WI38 (cell line): ENCODE results near the gene RPL13.

Experiments used
- H3K4me3 ChIP-seq: 2 replicates; pipeline ENCODE4 v1.5.1; 2011; ENCODE audit warnings: low read depth, mild to moderate bottlenecking, control low read depth, low read length
- CTCF ChIP-seq: IDR thresholded peaks from 2 replicates; pipeline ENCODE4 v1.5.1; 2012; ENCODE audit warnings: low read depth, mild to moderate bottlenecking, control low read depth, low read length

The RPL13 gene

DNA sequence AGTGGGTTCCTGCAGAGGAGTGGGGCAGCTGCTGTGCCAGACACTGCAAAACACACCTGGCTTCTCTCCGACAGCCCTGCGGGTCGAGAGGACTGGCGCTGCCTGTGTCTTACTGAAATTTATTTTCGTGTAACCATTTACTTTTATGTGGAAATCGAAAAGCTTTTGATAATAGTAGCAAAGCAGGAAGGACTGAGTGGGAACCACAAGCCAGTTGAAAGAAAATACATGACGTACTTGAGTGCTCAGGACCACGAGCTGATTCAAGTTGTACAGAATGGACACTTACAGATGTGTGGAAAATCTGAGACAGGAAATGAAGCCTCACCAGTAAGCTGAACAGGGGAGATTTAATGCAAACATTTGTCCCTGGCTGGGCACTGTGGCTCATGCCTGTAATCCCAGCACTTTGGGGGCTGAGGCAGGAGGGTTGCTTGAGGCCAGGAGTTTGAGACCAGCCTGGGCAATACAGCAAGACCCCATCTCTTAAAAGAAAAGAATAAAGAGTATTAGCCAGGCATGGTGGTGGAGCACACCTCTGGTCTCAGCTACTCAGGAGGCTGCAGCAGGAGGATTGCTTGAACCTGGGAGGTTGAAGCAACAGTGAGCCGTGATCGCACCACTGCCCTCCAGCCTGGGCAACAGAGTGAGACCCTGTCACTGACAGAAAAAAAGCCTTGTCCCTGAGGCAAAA lies 11.3 kb upstream of the RPL13 start:
- H3K4me3 ChIP-seq = no peak overlapping the region
- no peak for TF ChIP-seq CTCF

DNA sequence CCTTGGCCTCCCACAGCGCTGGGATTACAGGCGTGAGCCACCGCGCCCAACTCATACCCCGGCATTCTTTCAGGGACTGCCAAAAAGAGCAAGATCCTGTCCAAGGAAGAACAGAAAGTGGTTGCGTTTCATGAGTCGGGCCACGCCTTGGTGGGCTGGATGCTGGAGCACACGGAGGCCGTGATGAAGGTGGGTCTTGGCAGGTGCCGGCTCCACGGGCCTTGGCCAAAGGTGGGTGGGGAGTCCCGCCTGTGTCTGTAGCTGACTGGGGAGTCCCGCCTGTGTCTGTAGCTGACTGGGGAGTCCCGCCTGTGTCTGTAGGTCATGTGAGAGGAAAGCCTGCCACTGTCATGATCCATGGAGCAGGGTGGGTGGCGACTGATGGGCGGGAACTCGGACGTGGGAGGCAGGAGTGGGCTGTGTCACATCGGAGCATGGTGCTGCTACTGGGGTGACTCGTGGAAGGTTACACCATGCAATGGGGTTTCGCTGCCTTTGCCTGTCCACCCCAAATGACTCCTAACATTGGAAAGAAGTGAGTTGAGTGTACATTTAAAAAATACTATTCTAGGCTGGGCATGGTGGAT lies 10.0 kb upstream of the RPL13 start:
- no peak for TF ChIP-seq CTCF
- H3K4me3 ChIP-seq = no peak overlapping the region

- no peak overlapping the region for H3K4me3 ChIP-seq
- no peak for TF ChIP-seq CTCF
Measured at GRCh38 chr16:89552329-89552728, 8.2 kb upstream of the RPL13 start.

GRCh38 chr16:89552913-89553312 lies 7.6 kb upstream of the RPL13 start:
- no peak for TF ChIP-seq CTCF
- no peak overlapping the region for H3K4me3 ChIP-seq

DNA sequence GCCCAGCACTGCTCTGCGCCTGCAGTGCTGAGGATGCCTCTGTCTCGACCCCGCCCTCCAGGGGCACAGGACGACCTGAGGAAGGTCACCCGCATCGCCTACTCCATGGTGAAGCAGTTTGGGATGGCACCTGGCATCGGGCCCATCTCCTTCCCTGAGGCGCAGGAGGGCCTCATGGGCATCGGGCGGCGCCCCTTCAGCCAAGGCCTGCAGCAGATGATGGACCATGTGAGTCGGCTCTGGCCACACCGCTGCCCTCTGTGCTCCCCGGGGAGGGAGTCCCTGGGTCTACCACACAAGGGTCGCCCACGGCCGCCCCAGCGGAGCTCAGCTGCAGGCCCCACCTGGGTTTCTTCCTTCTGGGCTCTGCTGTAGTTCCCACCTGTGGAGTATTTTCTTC lies 6.7 kb upstream of the RPL13 start:
- no peak overlapping the region for H3K4me3 ChIP-seq
- TF ChIP-seq CTCF = no peak

DNA sequence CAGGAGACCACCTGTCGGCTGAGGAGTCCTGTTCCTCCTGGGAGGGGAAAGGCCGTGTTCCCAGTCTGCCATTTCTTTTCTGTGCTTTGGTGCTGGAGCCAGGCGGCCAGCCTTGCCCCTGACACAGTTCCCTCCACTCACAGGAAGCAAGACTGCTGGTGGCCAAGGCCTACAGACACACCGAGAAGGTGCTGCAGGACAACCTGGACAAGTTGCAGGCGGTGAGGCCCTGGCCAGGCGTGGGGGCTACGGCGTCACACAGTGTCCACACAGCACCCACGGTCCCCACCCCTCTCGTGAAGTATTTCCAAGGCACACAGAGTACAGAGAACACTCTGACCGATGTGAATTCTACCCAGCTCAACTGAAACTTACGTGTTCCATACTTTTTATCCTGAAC lies 6.1 kb upstream of the RPL13 start:
- no peak for TF ChIP-seq CTCF
- H3K4me3 ChIP-seq = no peak overlapping the region

DNA sequence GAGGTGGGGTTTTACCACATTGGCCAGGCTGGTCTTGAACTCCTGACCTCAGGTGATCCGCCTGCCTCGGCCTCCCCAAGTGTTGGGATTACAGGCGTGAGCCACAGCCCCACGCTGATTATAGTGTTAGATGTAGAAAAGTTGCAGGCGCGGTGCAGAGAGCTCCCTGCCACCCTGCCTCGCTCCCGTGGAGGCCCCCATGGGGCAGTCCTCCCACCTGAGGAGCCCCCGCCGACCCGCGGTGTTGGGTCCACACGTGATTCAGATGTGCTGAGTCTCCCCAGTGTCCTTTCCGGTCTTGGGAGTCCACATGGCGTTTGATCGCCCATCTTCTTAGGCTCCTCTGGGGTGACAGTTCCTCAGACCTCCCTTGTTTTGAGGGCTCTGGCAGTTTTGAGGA lies 5.2 kb upstream of the RPL13 start:
- no peak for TF ChIP-seq CTCF
- H3K4me3 ChIP-seq = no peak overlapping the region
